B cell (primary cell): Measurements from ENCODE around the gene LYPD5.

ENCODE experiments used
- CTCF ChIP-seq: fragments of 200-600 bp; IDR thresholded peaks from one replicate; pipeline ENCODE4 v1.8.0; 2022; ENCODE audit warnings: antibody characterized with exemption, mild to moderate bottlenecking
- EZH2 ChIP-seq: IDR thresholded peaks from 2 replicates; pipeline ENCODE4 v1.6.1; 2012; ENCODE audit warnings: borderline replicate concordance, low read depth, mild to moderate bottlenecking, moderate library complexity, low read length; ENCODE audit not compliant: insufficient read depth, poor library complexity, severe bottlenecking

- no peak for TF ChIP-seq CTCF
- no peak for TF ChIP-seq EZH2
Observed at GRCh38 chr19:43767818-43768217, 34.4 kb downstream of the LYPD5 start.
